Endothelial cell of umbilical vein (primary cell): Measurements from ENCODE around the gene TXN2.

Experiments
- CTCF ChIP-seq, 2 donors: IDR thresholded peaks; 1 replicate in 1 of 2; 2 replicates in 1 of 2; pipeline ENCODE4 v1.5.1; 2011; ENCODE audit warnings: low read length in 2 of 2, mild to moderate bottlenecking in 2 of 2, moderate library complexity in 2 of 2, control low read depth in 1 of 2, inconsistent platforms in 1 of 2, low read depth in 1 of 2; ENCODE audit not compliant: insufficient read depth in 1 of 2; ENCODE audit errors: extremely low read depth in 1 of 2
- EZH2 ChIP-seq: IDR thresholded peaks from 2 replicates; pipeline ENCODE4 v1.6.1; 2012; ENCODE audit warnings: borderline replicate concordance, low read depth, mild to moderate bottlenecking, moderate library complexity, low read length, inconsistent platforms; ENCODE audit not compliant: severe bottlenecking
- POLR2A ChIP-seq: IDR thresholded peaks from 2 replicates; pipeline ENCODE4 v1.6.1; 2012; ENCODE audit warnings: low read depth, mild to moderate bottlenecking, control low read depth, low read length

DNA sequence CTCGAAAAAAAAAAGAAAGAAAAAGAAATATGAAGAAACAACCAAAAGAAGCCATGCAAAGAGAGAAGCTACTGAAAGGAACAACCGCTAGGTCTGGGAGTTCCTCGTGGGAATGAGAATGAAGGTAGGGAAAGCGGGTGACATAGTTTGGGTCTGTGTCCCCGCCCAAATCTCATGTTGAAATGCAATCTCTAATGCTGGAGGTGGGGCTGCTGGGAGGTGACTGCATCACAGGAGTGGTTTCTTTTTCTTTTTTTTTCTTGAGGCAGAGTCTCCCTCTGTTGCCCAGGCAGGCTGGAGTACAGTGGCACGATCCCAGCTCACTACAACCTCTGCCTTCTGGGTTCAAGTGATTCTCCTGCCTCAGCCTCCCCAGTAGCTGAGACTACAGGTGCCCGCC lies 9.7 kb upstream of the TXN2 start:
- TF ChIP-seq POLR2A (no peak), CTCF (IDR thresholded peaks at IDR 0.05; ENCODE audit: extremely low read depth in 1 of 2, insufficient read depth in 1 of 2, low read depth in 1 of 2, low read length in 2 of 2) (no peak), EZH2 (no peak)
